GM12878 (cell line): ENCODE results near the gene MCOLN1.
A peak's percentile ranks its signal among the peaks of the same experiment; 100 is the strongest.

Experiments used
- CEBPB ChIP-seq, 2 experiments: fragments of 150-350 bp in 1 of 2; IDR thresholded peaks; 2 replicates each; pipeline ENCODE4 v1.6.1; 2012 to 2014; ENCODE audit warnings: low read depth in 2 of 2, low read length in 2 of 2, borderline replicate concordance in 1 of 2, inconsistent platforms in 1 of 2
- RAD51 ChIP-seq: fragments of 450-650 bp; IDR thresholded peaks from 2 replicates; pipeline ENCODE4 v1.6.1; 2016; ENCODE audit warnings: moderate library complexity, mild to moderate bottlenecking, inconsistent platforms
- SMAD1 ChIP-seq: fragments of 450-650 bp; IDR thresholded peaks from 2 replicates; pipeline ENCODE4 v1.6.1; 2018; ENCODE audit warnings: mild to moderate bottlenecking, low read depth; ENCODE audit not compliant: partially characterized antibody
- TF ChIP-seq, protein P1 (sequence below): IDR thresholded peaks from 2 replicates; pipeline ENCODE4 v1.6.1; 2011; ENCODE audit warnings: borderline replicate concordance, low read depth, mild to moderate bottlenecking, moderate library complexity, mixed read lengths, low read length; ENCODE audit not compliant: insufficient read depth; ENCODE audit errors: extremely low read length
- TF ChIP-seq, protein P2 (sequence below), 3 experiments: IDR thresholded peaks in 2 of 3; conservative IDR thresholded peaks in 1 of 3; 2 replicates each; pipeline ENCODE4 v1.5.1; 2011; ENCODE audit warnings: low read depth in 3 of 3, low read length in 3 of 3, mild to moderate bottlenecking in 3 of 3, control low read depth in 2 of 3, moderate library complexity in 2 of 3, inconsistent platforms in 1 of 3, mixed read lengths in 1 of 3; ENCODE audit not compliant: control insufficient read depth in 2 of 3, insufficient read depth in 1 of 3; ENCODE audit errors: extremely low read depth in 1 of 3
- TF ChIP-seq, protein P3 (sequence below): IDR thresholded peaks from 2 replicates; pipeline ENCODE4 v1.6.1; 2012; ENCODE audit warnings: low read depth, low read length, improper control_type of control experiment
- TF ChIP-seq, protein P4 (sequence below): IDR thresholded peaks from 2 replicates; pipeline ENCODE4 v1.6.1; 2012; ENCODE audit warnings: low read depth, low read length, improper control_type of control experiment

DNA sequence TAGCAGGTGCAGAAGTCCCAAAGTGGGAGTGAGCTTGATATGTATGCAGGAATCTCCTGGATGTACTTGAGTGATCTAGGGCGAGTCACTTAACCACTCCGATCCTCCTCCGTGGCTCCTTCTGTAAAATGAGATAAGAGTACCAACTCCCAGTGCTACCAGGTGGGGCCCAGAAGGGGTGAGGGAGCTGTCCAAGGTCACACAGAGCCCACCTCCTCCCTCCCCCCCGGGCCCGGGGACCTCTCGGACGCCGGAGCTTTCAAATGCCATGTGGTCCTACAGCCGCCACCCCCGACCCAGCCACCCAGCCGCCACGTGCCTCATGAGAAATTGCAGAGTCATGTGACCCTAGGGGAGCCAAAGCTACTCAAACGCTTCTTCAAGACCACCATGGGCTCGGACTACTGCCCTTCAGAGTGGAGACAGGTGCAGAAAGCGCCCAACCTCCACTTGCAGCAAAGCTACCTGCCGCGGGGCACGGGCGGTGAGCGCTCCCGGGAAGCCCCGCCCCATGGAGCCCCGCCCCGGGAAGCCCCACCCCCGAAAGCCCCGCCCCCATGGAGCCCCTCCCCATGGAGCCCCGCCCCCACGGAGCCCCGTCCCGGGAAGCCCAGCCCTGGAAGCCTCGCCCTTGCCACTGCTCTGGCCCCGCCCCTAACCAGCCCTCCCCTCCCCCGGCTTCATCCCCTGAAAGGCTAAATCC is 16.6 kb upstream of the MCOLN1 start:
- TF ChIP-seq RAD51 (no peak), CEBPB (IDR thresholded peaks at IDR 0.05; ENCODE audit: borderline replicate concordance in 1 of 2, low read depth in 2 of 2, low read length in 2 of 2) (no peak), SMAD1 (no peak)
- TF ChIP-seq, protein P1, sequence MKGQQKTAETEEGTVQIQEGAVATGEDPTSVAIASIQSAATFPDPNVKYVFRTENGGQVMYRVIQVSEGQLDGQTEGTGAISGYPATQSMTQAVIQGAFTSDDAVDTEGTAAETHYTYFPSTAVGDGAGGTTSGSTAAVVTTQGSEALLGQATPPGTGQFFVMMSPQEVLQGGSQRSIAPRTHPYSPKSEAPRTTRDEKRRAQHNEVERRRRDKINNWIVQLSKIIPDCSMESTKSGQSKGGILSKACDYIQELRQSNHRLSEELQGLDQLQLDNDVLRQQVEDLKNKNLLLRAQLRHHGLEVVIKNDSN: peak; percentile 40
- TF ChIP-seq, protein P2, sequence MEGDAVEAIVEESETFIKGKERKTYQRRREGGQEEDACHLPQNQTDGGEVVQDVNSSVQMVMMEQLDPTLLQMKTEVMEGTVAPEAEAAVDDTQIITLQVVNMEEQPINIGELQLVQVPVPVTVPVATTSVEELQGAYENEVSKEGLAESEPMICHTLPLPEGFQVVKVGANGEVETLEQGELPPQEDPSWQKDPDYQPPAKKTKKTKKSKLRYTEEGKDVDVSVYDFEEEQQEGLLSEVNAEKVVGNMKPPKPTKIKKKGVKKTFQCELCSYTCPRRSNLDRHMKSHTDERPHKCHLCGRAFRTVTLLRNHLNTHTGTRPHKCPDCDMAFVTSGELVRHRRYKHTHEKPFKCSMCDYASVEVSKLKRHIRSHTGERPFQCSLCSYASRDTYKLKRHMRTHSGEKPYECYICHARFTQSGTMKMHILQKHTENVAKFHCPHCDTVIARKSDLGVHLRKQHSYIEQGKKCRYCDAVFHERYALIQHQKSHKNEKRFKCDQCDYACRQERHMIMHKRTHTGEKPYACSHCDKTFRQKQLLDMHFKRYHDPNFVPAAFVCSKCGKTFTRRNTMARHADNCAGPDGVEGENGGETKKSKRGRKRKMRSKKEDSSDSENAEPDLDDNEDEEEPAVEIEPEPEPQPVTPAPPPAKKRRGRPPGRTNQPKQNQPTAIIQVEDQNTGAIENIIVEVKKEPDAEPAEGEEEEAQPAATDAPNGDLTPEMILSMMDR (IDR thresholded peaks at IDR 0.05 in 2 of 3, conservative IDR thresholded peaks at IDR 0.05 in 1 of 3; ENCODE audit: control insufficient read depth in 2 of 3, extremely low read depth in 1 of 3, insufficient read depth in 1 of 3, low read depth in 3 of 3, low read length in 3 of 3): no peak
- TF ChIP-seq, protein P3, sequence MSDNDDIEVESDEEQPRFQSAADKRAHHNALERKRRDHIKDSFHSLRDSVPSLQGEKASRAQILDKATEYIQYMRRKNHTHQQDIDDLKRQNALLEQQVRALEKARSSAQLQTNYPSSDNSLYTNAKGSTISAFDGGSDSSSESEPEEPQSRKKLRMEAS: no peak
- TF ChIP-seq, protein P4, sequence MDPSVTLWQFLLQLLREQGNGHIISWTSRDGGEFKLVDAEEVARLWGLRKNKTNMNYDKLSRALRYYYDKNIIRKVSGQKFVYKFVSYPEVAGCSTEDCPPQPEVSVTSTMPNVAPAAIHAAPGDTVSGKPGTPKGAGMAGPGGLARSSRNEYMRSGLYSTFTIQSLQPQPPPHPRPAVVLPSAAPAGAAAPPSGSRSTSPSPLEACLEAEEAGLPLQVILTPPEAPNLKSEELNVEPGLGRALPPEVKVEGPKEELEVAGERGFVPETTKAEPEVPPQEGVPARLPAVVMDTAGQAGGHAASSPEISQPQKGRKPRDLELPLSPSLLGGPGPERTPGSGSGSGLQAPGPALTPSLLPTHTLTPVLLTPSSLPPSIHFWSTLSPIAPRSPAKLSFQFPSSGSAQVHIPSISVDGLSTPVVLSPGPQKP: no peak
